Erythroblast (primary cell): ENCODE results near the gene GATA2.

Source experiments
- GATA1 ChIP-seq: IDR thresholded peaks from 2 replicates; pipeline ENCODE4 v1.6.1; 2011; ENCODE audit warnings: low read depth, mild to moderate bottlenecking, control low read depth, low read length, moderate library complexity
- POLR2A ChIP-seq: IDR thresholded peaks from 2 replicates; pipeline ENCODE4 v1.6.1; 2011; ENCODE audit warnings: mild to moderate bottlenecking, low read length

DNA sequence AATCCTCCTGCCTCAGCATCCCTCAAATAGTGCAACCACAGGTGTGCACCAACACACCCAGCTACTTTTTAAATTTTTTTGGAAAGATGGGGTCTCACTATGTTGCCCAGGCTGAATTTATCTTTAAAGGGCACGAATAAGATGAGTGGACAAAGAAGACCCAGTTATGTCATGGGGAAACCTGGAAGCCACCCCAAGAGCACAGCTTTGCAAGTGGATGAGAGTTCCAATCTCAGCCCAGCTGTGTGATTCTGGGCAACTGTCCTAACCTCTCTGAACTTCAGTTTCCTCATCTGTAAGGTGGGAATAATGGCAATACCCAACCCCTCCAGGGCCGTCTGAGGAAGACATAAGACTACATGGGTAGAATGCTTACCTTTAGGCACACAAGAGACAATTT is 58.5 kb downstream of the GATA2 start:
- TF ChIP-seq POLR2A: no peak
- TF ChIP-seq GATA1: no peak
